GM12865 (cell line): Measurements from ENCODE around the gene PDGFB.

ENCODE experiments used
- DNase-seq: peaks from one replicate; pipeline ENCODE4 v3.0.0; 2010; ENCODE audit warnings: low read depth
- H3K4me3 ChIP-seq: 2 replicates; pipeline ENCODE4 v1.5.1; 2011; ENCODE audit warnings: mild to moderate bottlenecking, low read depth, low read length, control low read depth
- CTCF ChIP-seq: IDR thresholded peaks from 2 replicates; pipeline ENCODE4 v1.5.1; 2011; ENCODE audit warnings: low read length, control low read depth, low read depth, inconsistent platforms; ENCODE audit not compliant: insufficient read depth; ENCODE audit errors: missing control alignments

The PDGFB gene

GRCh38 chr22:39236321-39237317 is 8.2 kb downstream of the PDGFB start:
- no peak for TF ChIP-seq CTCF
- H3K4me3 ChIP-seq: no peak overlapping the region
- peak; percentile 90 for DNase-seq

GRCh38 chr22:39234867-39235687 is 9.7 kb downstream of the PDGFB start:
- no peak for DNase-seq
- H3K4me3 ChIP-seq: no peak overlapping the region
- TF ChIP-seq CTCF: no peak

- peak; percentile 18 for DNase-seq
- no peak overlapping the region for H3K4me3 ChIP-seq
- TF ChIP-seq CTCF: no peak
Measured at GRCh38 chr22:39234472-39234787, 10.4 kb downstream of the PDGFB start.

- DNase-seq: no peak
- no peak for TF ChIP-seq CTCF
- no peak overlapping the region for H3K4me3 ChIP-seq
Measured at GRCh38 chr22:39233710-39234471, 10.9 kb downstream of the PDGFB start.

- no peak overlapping the region for H3K4me3 ChIP-seq
- DNase-seq: no peak
- TF ChIP-seq CTCF: no peak
Measured at GRCh38 chr22:39232806-39233709, 11.7 kb downstream of the PDGFB start.

- no peak for TF ChIP-seq CTCF
- DNase-seq: no peak
- no peak overlapping the region for H3K4me3 ChIP-seq
Measured at GRCh38 chr22:39232246-39232645, 12.5 kb downstream of the PDGFB start.
